GM12878 (cell line): ENCODE results near the gene ITGB2. TPM values are rescaled to one million over a fixed set of nuclear protein-coding genes. Genes with fewer than 3 reads are reported as not detected.

Experiments used
- ATF7 ChIP-seq: fragments of 450-650 bp; IDR thresholded peaks from 2 replicates; pipeline ENCODE4 v1.6.1; 2016; ENCODE audit warnings: low read depth, mild to moderate bottlenecking
- BHLHE40 ChIP-seq, 2 experiments: fragments of 450-650 bp in 1 of 2; IDR thresholded peaks; 2 replicates each; pipeline ENCODE4 v1.6.1; 2011 to 2017; ENCODE audit warnings: low read depth in 2 of 2, borderline replicate concordance in 1 of 2, improper control_type of control experiment in 1 of 2, low read length in 1 of 2, mild to moderate bottlenecking in 1 of 2
- BRCA1 ChIP-seq: IDR thresholded peaks from 2 replicates; pipeline ENCODE4 v1.6.1; 2011; ENCODE audit warnings: low read depth, low read length, improper control_type of control experiment
- EZH2 ChIP-seq: IDR thresholded peaks from 2 replicates; pipeline ENCODE4 v1.6.1; 2012; ENCODE audit warnings: low read depth, mild to moderate bottlenecking, control low read depth, inconsistent platforms, low read length, borderline replicate concordance; ENCODE audit not compliant: control insufficient read depth
- HDAC6 ChIP-seq: fragments of 200-600 bp; sonication (generic); IDR thresholded peaks from one replicate; pipeline ENCODE4 v1.8.0; 2017; ENCODE audit warnings: antibody characterized with exemption; ENCODE audit not compliant: unreplicated experiment
- HDGF ChIP-seq: fragments of 450-650 bp; IDR thresholded peaks from 2 replicates; pipeline ENCODE4 v1.6.1; 2016; ENCODE audit warnings: antibody characterized with exemption
- KDM1A ChIP-seq: fragments of 200-600 bp; sonication (generic); IDR thresholded peaks from 2 replicates; pipeline ENCODE4 v1.6.1; 2016; ENCODE audit warnings: borderline replicate concordance
- MEF2A ChIP-seq: IDR thresholded peaks from 2 replicates; pipeline ENCODE4 v1.6.1; 2011; ENCODE audit warnings: low read depth, mild to moderate bottlenecking, low read length, moderate library complexity; ENCODE audit not compliant: insufficient read depth
- NBN ChIP-seq: fragments of 450-650 bp; IDR thresholded peaks from 2 replicates; pipeline ENCODE4 v1.6.1; 2016
- NR2F1 ChIP-seq: fragments of 450-650 bp; conservative IDR thresholded peaks from 2 replicates; pipeline ENCODE4 v1.6.1; 2017; ENCODE audit warnings: mild to moderate bottlenecking
- POLR2AphosphoS5 ChIP-seq: IDR thresholded peaks from 2 replicates; pipeline ENCODE4 v1.6.1; 2011; ENCODE audit warnings: mild to moderate bottlenecking, low read length, inconsistent platforms
- POU2F2 ChIP-seq: IDR thresholded peaks from 3 replicates; pipeline ENCODE4 v1.6.1; 2011; ENCODE audit warnings: low read depth, mild to moderate bottlenecking, low read length, borderline replicate concordance
- SP1 ChIP-seq: IDR thresholded peaks from one replicate; pipeline ENCODE4 v1.6.1; 2011; ENCODE audit warnings: low read depth, low read length
- TCF3 ChIP-seq: IDR thresholded peaks from 2 replicates; pipeline ENCODE4 v1.6.1; 2012; ENCODE audit warnings: low read depth, mild to moderate bottlenecking, low read length, borderline replicate concordance; ENCODE audit not compliant: insufficient read depth
- USF1 ChIP-seq: IDR thresholded peaks from 2 replicates; pipeline ENCODE4 v1.6.1; 2011; ENCODE audit warnings: borderline replicate concordance, low read depth, mild to moderate bottlenecking, moderate library complexity, mixed read lengths, low read length; ENCODE audit not compliant: insufficient read depth; ENCODE audit errors: extremely low read length
- WRNIP1 ChIP-seq: IDR thresholded peaks from 2 replicates; pipeline ENCODE4 v1.6.1; 2011; ENCODE audit warnings: low read depth, low read length, improper control_type of control experiment, borderline replicate concordance
- ZBTB11 ChIP-seq: fragments of 450-650 bp; formaldehyde crosslinking; IDR thresholded peaks from 2 replicates; pipeline ENCODE4 v1.5.0; 2022; ENCODE audit warnings: mild to moderate bottlenecking, missing genetic modification characterization
- polyA plus RNA-seq, 11 experiments: library from polyadenylated mRNA; depleted of rRNA in 4 of 11; unstranded in 6 of 11; stranded (reverse) in 5 of 11; fragments of >200 nt; fragmentation: Nextera tagmentation in 4 of 11; fragmentation: Illumina TruSeq in 1 of 11; extraction: Ambion mirVana in 4 of 11; extraction: Trizol in 1 of 11; gene quantifications; 1 replicate in 1 of 11; 2 replicates in 10 of 11; pipeline versions ENCODE4 v1.2.1 to v1.2.3, GENCODE V29; 2011 to 2016; ENCODE audit warnings: inconsistent platforms in 2 of 11, missing spikeins in 2 of 11, low read depth in 1 of 11
- total RNA-seq, 4 experiments: library from RNA; depleted of rRNA in 3 of 4; stranded (reverse); fragments of >200 nt in 3 of 4; fragmentation: Illumina TruSeq in 1 of 4; extraction: Trizol in 1 of 4; gene quantifications; 2 replicates each; pipeline versions ENCODE4 v1.2.1 to v1.2.3, GENCODE V29; 2013 to 2021
- TF ChIP-seq, protein P1 (sequence below): fragments of 450-650 bp; IDR thresholded peaks from 2 replicates; pipeline ENCODE4 v1.6.1; 2017; ENCODE audit warnings: mild to moderate bottlenecking, moderate library complexity
- TF ChIP-seq, protein P2 (sequence below): fragments of 450-650 bp; IDR thresholded peaks from 2 replicates; pipeline ENCODE4 v1.6.1; 2016; ENCODE audit warnings: mild to moderate bottlenecking
- TF ChIP-seq, protein P3 (sequence below): IDR thresholded peaks from 2 replicates; pipeline ENCODE4 v1.6.1; 2011; ENCODE audit warnings: low read depth, mild to moderate bottlenecking, low read length, moderate library complexity, borderline replicate concordance; ENCODE audit errors: extremely low read depth

The ITGB2 gene
- total and polyA plus RNA-seq, 10 of the 15 experiments (the other 5 are each of a cell fraction or from before 2014, with no cell fraction given), result 8.0 to 172 (median 58.9) TPM

DNA sequence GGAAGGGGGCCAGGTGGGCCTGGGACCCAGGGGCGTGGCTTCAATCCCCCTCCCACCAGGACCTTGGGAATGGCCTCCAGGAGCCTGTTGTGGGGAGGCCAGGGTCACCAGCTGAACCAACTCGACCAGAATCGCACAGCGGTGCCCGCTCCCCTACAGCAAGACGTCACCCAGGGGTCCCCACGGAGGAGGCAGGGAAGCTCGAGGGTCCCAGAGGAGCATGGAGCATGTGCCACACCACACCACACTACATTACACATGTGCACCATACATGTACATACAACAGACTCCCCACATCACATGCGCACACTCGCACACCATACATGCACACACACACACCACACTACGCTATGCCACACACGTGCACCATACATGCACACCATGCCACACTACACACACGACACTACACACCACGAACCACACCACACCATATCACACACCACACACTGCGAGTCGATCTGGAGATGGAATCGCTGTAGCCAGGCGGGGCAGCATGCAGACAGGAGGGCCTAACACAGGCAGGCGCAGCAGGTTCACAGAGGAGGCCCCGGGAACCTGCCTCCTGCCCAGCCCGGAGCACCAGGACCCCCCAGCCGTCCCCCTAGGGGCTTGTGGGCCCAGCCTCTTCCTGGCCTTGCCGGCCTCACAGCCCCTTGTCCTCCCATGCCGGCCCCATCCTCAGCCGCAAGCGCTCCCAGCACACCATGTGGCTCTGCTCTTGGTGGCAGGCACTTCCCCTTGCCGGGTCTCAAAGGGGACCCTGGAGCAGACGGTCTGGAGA is 596 bp downstream of the ITGB2 start (continued):
- TF ChIP-seq, protein P1, sequence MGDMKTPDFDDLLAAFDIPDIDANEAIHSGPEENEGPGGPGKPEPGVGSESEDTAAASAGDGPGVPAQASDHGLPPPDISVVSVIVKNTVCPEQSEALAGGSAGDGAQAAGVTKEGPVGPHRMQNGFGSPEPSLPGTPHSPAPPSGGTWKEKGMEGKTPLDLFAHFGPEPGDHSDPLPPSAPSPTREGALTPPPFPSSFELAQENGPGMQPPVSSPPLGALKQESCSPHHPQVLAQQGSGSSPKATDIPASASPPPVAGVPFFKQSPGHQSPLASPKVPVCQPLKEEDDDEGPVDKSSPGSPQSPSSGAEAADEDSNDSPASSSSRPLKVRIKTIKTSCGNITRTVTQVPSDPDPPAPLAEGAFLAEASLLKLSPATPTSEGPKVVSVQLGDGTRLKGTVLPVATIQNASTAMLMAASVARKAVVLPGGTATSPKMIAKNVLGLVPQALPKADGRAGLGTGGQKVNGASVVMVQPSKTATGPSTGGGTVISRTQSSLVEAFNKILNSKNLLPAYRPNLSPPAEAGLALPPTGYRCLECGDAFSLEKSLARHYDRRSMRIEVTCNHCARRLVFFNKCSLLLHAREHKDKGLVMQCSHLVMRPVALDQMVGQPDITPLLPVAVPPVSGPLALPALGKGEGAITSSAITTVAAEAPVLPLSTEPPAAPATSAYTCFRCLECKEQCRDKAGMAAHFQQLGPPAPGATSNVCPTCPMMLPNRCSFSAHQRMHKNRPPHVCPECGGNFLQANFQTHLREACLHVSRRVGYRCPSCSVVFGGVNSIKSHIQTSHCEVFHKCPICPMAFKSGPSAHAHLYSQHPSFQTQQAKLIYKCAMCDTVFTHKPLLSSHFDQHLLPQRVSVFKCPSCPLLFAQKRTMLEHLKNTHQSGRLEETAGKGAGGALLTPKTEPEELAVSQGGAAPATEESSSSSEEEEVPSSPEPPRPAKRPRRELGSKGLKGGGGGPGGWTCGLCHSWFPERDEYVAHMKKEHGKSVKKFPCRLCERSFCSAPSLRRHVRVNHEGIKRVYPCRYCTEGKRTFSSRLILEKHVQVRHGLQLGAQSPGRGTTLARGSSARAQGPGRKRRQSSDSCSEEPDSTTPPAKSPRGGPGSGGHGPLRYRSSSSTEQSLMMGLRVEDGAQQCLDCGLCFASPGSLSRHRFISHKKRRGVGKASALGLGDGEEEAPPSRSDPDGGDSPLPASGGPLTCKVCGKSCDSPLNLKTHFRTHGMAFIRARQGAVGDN, result no peak
- TF ChIP-seq HDAC6 (no peak), BHLHE40 (IDR thresholded peaks at IDR 0.05; ENCODE audit: borderline replicate concordance in 1 of 2, low read depth in 2 of 2, low read length in 1 of 2) (peak; percentile 46 to 73; a peak in 3 of 4 replicates), EZH2 (no peak), MEF2A (no peak), KDM1A (no peak), BRCA1 (no peak), TCF3 (no peak), ZBTB11 (CRISPR knock-in tag) (no peak), WRNIP1 (no peak), NBN (peak; percentile 76), POU2F2 (no peak), SP1 (no peak), USF1 (no peak), HDGF (peak; percentile 99), NR2F1 (no peak), POLR2AphosphoS5 (no peak), ATF7 (no peak)
- TF ChIP-seq, protein P2, sequence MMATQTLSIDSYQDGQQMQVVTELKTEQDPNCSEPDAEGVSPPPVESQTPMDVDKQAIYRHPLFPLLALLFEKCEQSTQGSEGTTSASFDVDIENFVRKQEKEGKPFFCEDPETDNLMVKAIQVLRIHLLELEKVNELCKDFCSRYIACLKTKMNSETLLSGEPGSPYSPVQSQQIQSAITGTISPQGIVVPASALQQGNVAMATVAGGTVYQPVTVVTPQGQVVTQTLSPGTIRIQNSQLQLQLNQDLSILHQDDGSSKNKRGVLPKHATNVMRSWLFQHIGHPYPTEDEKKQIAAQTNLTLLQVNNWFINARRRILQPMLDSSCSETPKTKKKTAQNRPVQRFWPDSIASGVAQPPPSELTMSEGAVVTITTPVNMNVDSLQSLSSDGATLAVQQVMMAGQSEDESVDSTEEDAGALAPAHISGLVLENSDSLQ, result no peak
- TF ChIP-seq, protein P3, sequence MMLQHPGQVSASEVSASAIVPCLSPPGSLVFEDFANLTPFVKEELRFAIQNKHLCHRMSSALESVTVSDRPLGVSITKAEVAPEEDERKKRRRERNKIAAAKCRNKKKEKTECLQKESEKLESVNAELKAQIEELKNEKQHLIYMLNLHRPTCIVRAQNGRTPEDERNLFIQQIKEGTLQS, result no peak
